ENCODE data around the gene RPL29.
"Not testable (repeated sequence)": the region's sequence is repeated elsewhere in the genome, so short reads cannot be mapped to it uniquely, and the experiment has no call there.

RPL29 gene

GRCh38 chr3:51995346-51996163, at the start of gene RPL29:
Gene RPL29, minus strand, starts transcription at chr3:51995895. Its CDS starts 434 bp downstream, at chr3:51995461.
- DNase-seq (ENCODE audit: low spot score) = peak; percentile 97

DNA sequence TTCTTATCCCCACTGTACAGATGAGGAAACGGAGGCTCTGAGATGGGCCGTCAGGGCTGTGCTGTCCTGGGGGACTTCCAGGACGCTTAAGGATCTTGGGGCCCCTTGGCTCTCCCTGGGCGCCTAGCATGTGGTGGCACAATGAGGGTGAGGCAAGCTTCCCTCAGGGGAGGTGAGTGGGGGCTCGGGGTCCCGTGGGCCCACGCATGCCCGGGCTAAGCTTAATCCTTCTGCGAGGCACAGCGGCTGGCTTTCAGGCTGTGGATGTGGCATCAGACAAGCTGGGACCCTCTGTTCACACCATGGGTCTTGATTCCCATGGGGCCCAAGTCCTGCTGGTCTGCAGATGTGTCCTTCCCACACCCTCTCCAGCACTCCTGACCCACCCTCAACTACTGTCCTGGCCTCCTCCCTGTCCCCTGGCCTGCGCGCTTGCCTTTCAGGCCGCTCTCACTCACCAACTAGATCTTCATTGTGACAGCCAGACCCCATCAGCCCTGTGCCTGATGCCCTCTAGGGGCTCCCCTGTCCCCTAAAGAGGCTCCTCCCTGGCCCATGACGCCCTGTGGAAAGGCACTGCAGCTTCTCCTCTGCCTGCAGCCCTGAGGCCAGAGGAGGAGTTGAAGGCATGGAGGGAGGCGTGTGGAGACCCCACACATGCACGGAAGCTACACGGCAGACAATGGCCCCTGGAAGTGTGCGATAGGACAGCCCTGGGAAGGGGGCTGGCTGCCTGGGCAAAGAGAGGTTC, 49.3 kb upstream of the RPL29 start:
- no peak for DNase-seq (ENCODE audit: low spot score)

GRCh38 chr3:52043750-52044149, 48.1 kb upstream of the RPL29 start:
- DNase-seq (ENCODE audit: low spot score) = no peak

DNA sequence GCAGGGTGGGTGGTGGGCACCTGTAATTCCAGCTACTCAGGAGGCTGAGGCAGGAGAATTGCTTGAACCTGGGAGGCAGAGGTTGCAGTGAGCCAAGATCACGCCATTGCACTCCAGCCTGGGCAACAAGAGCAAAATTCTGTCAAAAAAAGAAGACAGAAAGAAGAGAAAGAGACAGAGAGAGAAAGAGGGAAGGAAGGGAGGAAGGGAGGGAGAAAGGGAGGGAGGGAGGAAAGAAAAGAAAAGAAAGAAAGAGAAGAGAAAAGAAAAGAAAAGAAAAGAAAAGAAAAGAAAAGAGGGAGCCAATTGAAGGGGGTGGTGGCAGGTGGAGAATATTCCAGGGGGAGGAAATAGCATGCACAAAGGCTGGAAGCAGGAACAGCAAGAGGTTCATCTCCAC, 47.3 kb upstream of the RPL29 start:
- not testable (repeated sequence) for DNase-seq (ENCODE audit: low spot score)

DNA sequence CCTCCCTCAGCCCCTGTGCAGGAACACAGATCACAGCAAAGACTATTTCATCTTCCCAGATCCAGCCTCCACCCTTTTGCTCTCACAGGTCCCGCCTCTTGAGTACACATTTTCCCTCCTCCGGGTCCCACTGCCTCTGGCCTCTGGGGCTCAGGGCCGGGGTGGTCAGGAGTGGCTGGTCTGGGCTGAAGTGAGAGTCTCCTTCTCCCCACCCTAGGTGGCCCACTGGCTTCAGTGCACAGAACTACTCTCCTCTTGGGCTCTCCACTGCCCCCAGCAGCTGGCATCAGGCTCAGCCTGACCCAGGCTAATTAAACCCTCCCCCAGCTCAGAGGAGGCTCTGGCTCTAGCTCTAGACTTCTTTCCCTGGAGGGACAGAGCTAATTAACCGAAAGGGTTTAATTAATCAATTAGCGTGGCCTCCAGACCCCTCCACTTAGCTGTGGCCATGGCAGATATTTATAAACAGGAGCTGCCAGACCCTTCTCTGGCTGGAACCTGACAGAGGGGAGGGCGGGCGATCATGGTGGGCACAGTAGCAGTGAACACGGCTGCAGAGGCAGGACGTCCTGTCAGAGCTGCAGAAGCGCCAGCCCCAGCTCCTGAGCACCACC, 45.5 kb upstream of the RPL29 start:
- no peak for DNase-seq (ENCODE audit: low spot score)

DNA sequence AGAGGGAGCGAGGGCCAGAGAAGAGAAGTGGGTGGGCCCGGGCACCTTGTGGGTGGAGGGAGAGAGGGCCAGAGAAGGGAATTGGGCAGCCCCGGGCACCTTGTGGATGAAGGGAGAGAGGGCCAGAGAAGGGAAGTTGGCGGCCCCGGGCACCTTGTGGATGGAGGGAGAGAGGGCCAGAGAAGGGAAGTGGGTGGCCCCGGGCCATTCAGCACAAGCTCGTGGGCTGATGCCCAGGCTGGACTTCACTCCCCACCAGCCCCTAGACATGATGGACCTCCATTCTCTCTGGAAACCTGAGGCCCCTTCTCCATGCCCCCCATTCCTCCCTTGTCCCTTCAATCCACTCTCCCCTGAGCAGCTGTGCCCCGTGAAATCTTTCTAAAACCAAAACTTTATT, 44.9 kb upstream of the RPL29 start:
- no peak for DNase-seq (ENCODE audit: low spot score)

DNA sequence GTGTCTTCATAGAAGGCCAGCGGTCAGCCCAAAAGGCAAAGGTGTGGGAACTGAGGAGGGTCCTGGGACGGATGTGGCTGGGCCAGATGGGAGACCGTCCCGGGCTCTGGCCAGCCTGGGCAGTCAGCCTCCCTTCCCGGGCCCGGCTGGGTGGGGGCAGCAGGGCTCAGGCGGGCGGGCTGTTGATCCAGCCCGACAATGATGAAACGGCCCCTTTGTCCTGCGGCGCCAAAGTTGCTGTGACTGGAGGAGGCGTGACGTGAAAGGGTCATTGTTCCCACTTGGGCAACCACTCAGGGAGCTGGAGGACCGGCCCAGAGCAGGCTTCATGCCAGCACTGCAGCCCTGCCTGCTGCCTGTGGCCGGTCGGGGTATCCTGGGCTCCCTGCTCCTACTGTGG, 44.2 kb upstream of the RPL29 start:
- DNase-seq (ENCODE audit: low spot score) = no peak

GRCh38 chr3:52039426-52039825, 43.7 kb upstream of the RPL29 start:
- DNase-seq (ENCODE audit: low spot score) = no peak

- DNase-seq (ENCODE audit: low spot score) = no peak
Observed at GRCh38 chr3:52038227-52038626, 42.5 kb upstream of the RPL29 start.

DNA sequence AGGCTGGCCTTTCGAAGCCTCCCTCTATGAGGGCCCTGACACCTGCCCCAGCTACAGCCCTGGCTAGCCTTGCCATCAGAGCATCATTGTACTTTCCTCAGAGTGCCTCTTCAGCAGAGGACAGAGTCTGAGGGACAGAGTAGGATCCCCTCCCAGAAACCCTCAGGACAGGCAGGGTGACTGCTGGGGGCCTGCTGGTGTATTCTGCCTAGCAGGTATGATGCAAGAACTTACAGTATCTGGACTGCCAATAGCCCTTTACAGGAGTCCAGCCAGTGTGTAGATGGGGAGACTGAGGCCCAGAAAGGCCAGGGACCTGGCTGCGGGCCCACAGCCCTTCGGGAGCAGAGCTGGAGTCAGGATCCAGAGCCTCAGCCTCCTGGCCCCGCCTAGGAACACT, 41.6 kb upstream of the RPL29 start:
- DNase-seq (ENCODE audit: low spot score) = no peak

DNA sequence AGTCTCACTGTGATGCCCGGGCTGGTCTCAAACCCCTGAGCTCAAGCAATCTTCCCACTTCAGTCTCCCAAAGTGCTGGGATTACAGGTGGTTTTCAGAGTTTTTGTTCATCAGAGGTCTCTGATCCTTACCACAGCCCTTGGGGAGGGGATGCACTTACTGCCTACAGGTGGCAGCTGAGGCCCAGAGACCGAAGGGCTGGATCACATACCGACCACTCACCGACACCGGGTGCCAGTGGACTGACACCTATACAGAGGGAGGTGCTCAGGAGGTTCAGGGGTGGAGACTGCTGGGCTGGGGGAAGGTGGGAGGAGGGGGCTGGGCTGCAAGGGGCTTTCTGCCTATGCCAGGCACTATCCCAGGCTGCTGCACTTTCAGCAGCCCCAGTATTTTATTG, 41.1 kb upstream of the RPL29 start:
- DNase-seq (ENCODE audit: low spot score) = no peak

- no peak for DNase-seq (ENCODE audit: low spot score)
Observed at GRCh38 chr3:52036222-52036694, 40.6 kb upstream of the RPL29 start.

DNA sequence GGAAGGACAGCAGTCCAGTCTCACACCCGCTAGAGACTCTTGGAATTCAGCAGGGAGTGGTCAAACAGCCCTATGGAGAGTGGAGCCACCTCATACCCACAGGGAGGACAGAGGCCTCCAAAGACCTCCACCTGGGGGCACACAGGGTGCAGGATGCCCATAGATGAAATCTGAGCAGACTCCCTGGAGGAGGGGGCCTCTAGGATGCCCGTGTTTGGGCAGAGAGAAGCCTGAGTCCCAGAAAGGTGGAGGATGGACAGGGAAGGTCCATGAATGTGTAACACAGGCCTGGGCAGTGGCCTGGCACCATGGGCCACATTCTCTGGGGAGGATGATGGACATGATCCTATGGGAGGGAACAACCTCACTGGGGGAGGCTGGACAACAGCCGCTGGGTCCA, 39.0 kb upstream of the RPL29 start:
- DNase-seq (ENCODE audit: low spot score) = no peak

DNA sequence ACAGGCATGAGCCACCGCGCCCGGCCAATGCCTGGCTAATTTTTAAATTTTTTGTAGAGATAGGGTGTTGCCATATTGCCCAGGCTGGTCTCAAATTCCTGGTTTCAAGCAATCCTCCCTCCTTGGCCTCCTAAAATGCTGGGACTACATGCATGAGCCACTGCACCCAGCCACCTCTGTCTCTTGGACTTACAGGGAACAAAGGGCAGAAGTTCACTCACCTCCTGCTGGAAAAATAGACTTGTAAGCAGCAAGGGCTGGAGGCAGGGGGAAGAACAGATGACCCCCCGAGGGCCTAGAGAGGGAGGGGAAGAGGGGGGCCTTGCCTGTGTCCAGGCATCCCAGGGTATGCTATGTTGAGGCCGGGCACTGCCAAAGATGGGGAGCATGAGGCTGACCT, 38.5 kb upstream of the RPL29 start:
- no peak for DNase-seq (ENCODE audit: low spot score)

DNA sequence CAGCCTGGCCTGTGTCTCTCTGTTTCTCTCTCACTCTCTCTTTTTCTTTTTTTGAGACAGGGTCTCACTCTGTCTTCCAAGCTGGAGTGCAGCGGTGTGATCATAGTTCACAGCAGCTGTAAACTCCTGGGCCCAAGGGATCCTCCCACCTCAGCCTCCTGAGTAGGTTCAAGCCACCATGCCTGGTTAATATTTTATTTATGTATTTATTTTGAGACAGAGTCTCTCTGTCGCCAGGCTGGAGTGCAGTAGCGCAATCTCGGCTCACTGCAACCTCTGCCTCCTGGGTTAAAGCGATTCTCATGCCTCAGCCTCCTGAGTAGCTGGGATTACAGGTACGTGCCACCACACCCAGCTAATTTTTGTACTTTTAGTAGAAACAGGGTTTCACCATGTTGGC, 38.1 kb upstream of the RPL29 start:
- not testable (repeated sequence) for DNase-seq (ENCODE audit: low spot score)

- no peak for DNase-seq (ENCODE audit: low spot score)
Observed at GRCh38 chr3:52032702-52033408, 37.2 kb upstream of the RPL29 start.

- DNase-seq (ENCODE audit: low spot score) = no peak
Observed at GRCh38 chr3:52031896-52032295, 36.2 kb upstream of the RPL29 start.

DNA sequence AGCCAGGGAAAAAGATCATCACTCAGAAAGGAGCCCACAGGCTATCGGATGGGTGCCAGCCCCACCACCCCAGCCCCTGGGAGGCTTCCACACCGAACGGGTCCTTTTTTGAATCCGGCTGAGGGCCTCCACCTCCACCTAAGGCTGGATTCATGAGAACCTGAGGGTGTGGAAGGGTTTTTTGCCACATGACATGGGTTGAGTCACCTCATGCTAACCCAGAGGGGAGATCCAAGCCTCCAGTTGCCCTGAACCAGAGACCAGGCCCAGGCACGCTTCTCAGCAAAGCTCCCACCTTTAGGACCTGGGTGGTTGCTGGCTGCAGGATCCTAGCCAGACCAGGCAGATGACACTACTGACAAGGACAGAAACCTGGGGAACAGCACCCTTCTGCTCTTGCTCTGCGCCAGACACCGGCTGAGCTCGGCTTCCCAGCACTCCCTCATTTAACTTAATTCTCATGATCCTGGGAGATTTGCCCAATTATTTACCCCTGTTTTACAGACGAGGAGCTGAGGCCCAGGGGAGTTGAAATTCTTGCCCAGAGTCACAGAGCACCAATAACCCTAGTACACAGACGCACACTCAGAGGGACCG, 35.1 kb upstream of the RPL29 start:
- no peak for DNase-seq (ENCODE audit: low spot score)

GRCh38 chr3:52029535-52029934, 33.8 kb upstream of the RPL29 start:
- no peak for DNase-seq (ENCODE audit: low spot score)

DNA sequence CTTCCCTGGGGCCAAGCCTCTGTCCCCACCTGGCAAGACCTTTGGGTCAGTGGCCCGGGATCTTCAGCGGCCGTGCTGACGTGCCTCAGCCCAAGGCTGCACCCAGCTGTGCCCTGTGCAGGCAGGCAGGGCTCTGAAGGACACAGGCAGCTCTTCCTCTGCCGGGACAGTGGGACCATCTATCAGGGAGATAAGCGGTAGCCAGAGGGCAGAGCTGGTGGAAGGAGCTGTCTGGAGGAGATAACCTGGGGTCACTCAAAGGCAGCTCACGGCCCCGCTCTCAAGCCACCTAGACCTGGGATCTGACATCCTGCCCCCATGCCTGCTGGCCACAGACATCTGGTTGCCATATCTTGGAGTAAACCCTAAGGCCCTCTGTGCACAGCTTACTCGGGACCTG, 33.4 kb upstream of the RPL29 start:
- no peak for DNase-seq (ENCODE audit: low spot score)

GRCh38 chr3:52028572-52028971, 32.9 kb upstream of the RPL29 start:
- DNase-seq (ENCODE audit: low spot score) = peak; percentile 44

DNA sequence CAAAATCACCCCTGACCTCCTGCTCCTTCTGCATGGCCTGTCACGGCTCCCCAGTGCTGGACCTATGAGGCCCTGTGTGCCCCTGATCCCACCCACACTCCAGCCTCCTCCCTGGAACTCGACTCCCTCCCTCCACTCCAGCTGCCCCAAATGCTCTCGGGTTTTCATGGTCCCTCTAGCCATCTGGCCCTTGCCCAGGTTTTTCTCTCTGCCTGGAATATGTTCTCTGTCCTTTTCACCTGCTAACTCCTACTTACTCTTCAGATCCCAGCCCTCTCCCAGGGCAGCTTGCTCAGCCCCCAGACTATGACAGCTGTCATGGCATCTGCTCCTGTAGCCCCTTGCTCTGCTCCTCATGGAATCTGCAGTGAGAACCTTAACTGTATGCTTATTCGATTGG, 30.3 kb upstream of the RPL29 start:
- no peak for DNase-seq (ENCODE audit: low spot score)
